Cardiac muscle cell (in vitro differentiated cells and primary cell): Measurements from ENCODE around the gene SMIM36. TPM values are rescaled to one million over a fixed set of nuclear protein-coding genes. Genes with fewer than 3 reads are reported as not detected.
A peak's percentile ranks its signal among the peaks of the same experiment; 100 is the strongest.

Experiments used
- DNase-seq, 2 donors: peaks; one replicate each; pipeline versions ENCODE4 v3.0.0 to v3.0.0-alpha.2; 2010 to 2017; ENCODE audit warnings: low read depth in 1 of 2, low spot score in 1 of 2
- H3K27ac ChIP-seq: fragments of 200-600 bp; sonication (generic); 2 replicates; pipeline ENCODE4 v1.5.1; 2016
- H3K27me3 ChIP-seq: fragments of 200-600 bp; sonication (generic); 2 replicates; pipeline ENCODE4 v1.6.0; 2016; ENCODE audit warnings: control low read depth
- H3K36me3 ChIP-seq: fragments of 200-600 bp; sonication (generic); 2 replicates; pipeline ENCODE4 v1.5.1; 2016; ENCODE audit warnings: control low read depth
- H3K4me1 ChIP-seq: fragments of 200-600 bp; sonication (generic); 2 replicates; pipeline ENCODE4 v1.8.1; 2017; ENCODE audit warnings: low read depth, mild to moderate bottlenecking, mixed run types
- H3K4me3 ChIP-seq: fragments of 200-600 bp; sonication (generic); 2 replicates; pipeline ENCODE4 v1.5.1; 2016; ENCODE audit warnings: mild to moderate bottlenecking
- H3K9me3 ChIP-seq: fragments of 200-600 bp; sonication (generic); 2 replicates; pipeline ENCODE4 v1.5.1; 2017; ENCODE audit warnings: low read depth, mild to moderate bottlenecking, control low read depth
- CTCF ChIP-seq: IDR thresholded peaks from 2 replicates; pipeline ENCODE4 v1.5.1; 2012; ENCODE audit warnings: low read depth, mild to moderate bottlenecking, low read length
- polyA plus RNA-seq: library from polyadenylated mRNA; unstranded; fragments of >200 nt; fragmentation: Nextera tagmentation; extraction: Ambion mirVana; gene quantifications from 2 replicates; pipeline ENCODE4 v1.2.1, GENCODE V29; 2016
- total RNA-seq: library from RNA; depleted of rRNA; stranded (reverse); fragments of >200 nt; gene quantifications from 2 replicates; pipeline ENCODE4 v1.2.3, GENCODE V29; 2016

SMIM36 gene
- total and polyA plus RNA-seq, 2 experiments from 2014 or later: not detected

DNA sequence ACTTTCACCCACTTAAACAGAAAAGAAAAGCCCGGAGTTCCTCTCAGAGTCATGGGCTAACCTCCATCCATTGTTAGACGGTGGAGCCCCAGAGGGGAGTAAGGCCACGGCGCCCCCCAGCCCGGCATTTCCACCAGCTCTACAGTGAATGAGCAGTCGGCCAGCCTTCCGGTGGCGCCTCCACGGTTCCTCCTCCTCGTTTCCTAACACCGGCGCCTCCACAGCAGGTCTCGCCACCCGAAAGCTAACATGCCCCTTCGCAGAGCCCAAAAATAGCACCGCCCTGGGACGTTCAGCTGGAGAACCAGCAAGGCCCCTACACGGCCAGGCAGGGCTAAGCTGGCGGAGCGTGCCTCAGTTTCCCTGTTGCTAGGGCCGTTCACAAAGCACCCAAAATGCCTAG lies 90.5 kb downstream of the SMIM36 start:
- Histone ChIP-seq H3K9me3 (no peaks in the 10 kb centered on the region), H3K4me1 (peaks cover 20% of the 10 kb centered on the region), H3K27ac (peak overlapping the region; percentile 88), H3K27me3 (no peaks in the 10 kb centered on the region), H3K4me3 (peak overlapping the region; percentile 85), H3K36me3 (no peaks in the 10 kb centered on the region)
- peak; percentile 49 to 62 for DNase-seq
- no peak for TF ChIP-seq CTCF

GRCh38 chr17:55420067-55420775 lies 91.0 kb downstream of the SMIM36 start:
- H3K4me1 ChIP-seq: peaks cover 26% of the 10 kb centered on the region
- H3K27ac ChIP-seq: peak overlapping the region; percentile 88
- H3K36me3 ChIP-seq: no peaks in the 10 kb centered on the region
- no peaks in the 10 kb centered on the region for H3K27me3 ChIP-seq
- no peaks in the 10 kb centered on the region for H3K9me3 ChIP-seq
- H3K4me3 ChIP-seq: peak overlapping the region; percentile 85
- DNase-seq: no peak
- no peak for TF ChIP-seq CTCF

- Histone ChIP-seq H3K9me3 (no peaks in the 10 kb centered on the region), H3K4me3 (no peak overlapping the region), H3K27me3 (no peaks in the 10 kb centered on the region), H3K27ac (peak overlapping the region; percentile 87), H3K4me1 (peaks cover 31% of the 10 kb centered on the region), H3K36me3 (peaks cover 3% of the 10 kb centered on the region)
- no peak for TF ChIP-seq CTCF
- no peak for DNase-seq
These were observed 92.6 kb downstream of the SMIM36 start for GRCh38 chr17:55418369-55419268.

DNA sequence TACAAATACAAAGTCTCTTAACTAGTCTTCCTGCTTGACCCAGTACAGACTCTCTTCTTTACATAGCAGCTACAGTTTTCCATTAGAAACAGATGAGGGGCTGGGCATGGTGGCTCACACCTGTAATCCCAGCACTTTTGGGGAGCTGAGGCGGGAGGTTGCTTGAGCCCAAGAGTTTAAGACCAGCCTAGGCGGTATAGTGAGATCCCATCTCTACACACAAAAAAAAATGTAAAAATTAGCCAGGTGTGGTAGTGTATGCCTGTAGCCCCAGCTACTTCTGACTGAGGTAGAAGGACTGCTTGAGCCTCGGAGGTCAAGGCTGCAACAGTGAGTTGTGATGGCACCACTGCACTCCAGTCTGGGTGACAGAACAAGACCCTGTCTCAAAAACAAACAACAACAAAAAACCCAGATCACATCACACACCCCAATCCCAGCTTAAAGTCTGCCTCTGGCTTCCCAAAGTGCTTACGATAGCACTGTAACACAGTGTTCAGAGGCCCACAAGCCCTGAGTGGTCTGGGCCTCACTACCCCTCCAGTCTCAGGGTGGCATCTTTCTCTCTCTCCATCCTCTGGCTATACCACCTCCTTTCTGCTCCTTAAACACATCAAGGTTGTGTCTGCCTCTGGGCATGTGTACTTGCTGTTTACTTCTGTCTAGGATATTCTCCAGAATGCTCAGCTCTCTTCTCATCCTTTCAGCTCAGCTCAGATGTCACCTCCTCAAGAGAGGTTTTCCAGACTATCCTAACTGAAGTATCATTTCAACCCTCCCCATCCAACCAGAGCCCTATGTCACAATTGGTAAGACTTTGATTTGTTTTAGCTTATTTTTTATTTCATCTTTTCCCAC lies 93.6 kb downstream of the SMIM36 start:
- no peaks in the 10 kb centered on the region for H3K27me3 ChIP-seq
- DNase-seq: no peak
- peaks cover 26% of the 10 kb centered on the region for H3K4me1 ChIP-seq
- H3K36me3 ChIP-seq: peaks cover 13% of the 10 kb centered on the region
- no peak overlapping the region for H3K4me3 ChIP-seq
- H3K9me3 ChIP-seq: no peaks in the 10 kb centered on the region
- TF ChIP-seq CTCF: no peak
- H3K27ac ChIP-seq: peak overlapping the region; percentile 87

DNA sequence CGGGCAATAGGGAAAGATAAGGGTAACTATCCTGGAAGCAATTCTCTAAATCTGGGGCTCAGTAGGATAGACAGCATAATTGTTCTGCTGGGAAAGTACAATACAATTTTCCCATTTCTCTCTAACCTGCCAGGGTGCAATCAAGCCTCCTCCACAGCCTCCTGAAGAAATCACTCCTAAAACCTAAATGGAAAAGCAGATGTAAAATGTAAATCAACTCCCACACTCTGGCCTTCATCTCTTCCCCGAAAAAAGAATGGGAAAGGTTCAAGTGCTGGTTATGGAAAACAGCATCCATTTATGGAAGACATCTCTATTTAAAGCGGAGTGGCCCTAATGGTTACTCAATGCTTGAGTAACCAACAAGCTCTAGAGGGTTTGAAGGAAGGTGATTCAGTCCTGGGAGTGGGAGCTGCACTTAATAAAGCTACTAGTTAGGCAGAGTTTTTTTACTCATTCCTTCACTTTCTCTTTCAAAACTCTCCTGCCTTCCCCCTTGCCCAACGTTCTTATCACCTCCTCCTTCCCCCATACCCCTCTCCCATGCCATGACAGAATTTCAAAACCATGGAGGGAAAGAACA lies 94.7 kb downstream of the SMIM36 start:
- Histone ChIP-seq H3K27ac (peak overlapping the region; percentile 87), H3K36me3 (peaks cover 22% of the 10 kb centered on the region), H3K9me3 (no peaks in the 10 kb centered on the region), H3K4me3 (peak overlapping the region; percentile 2), H3K4me1 (peaks cover 24% of the 10 kb centered on the region), H3K27me3 (no peaks in the 10 kb centered on the region)
- DNase-seq: peak; percentile 20 to 84
- no peak for TF ChIP-seq CTCF
